ENCODE measurements around the gene ARID5B.

GRCh38 chr10:61992059-61992460 is 90.6 kb downstream of the ARID5B start:
- TF ChIP-seq CTCF (conservative IDR thresholded peaks at IDR 0.05; ENCODE audit: low read depth, low read length) (no peak), CEBPB (IDR thresholded peaks at IDR 0.05; ENCODE audit: low read depth, low read length) (peak; percentile 83), POLR2A (IDR thresholded peaks at IDR 0.05; ENCODE audit: low read depth, low read length) (no peak), RAD21 (IDR thresholded peaks at IDR 0.05; ENCODE audit: low read length) (no peak), MAFK (IDR thresholded peaks at IDR 0.05; ENCODE audit: low read depth, low read length) (no peak), FOS (IDR thresholded peaks at IDR 0.05; ENCODE audit: low read depth, low read length) (no peak), RFX5 (IDR thresholded peaks at IDR 0.05; ENCODE audit: low read depth, low read length) (no peak), BHLHE40 (IDR thresholded peaks at IDR 0.05; ENCODE audit: low read depth, low read length) (no peak), USF2 (IDR thresholded peaks at IDR 0.05; ENCODE audit: low read depth, low read length) (no peak), RCOR1 (IDR thresholded peaks at IDR 0.05; ENCODE audit: insufficient replicate concordance, low read length) (no peak), MXI1 (IDR thresholded peaks at IDR 0.05; ENCODE audit: borderline replicate concordance, low read depth, low read length) (no peak), SMC3 (IDR thresholded peaks at IDR 0.05; ENCODE audit: low read depth, low read length) (no peak), CHD1 (IDR thresholded peaks at IDR 0.05; ENCODE audit: low read depth, low read length) (no peak)
